GM21619 (cell line): ENCODE results near the gene ITGB3.

Experiments used
- ATAC-seq: cut with Tn5 transposase; IDR thresholded peaks from one replicate; pipeline ENCODE4 v1.9.1; 2021; ENCODE audit not compliant: unreplicated experiment

Gene ITGB3

GRCh38 chr17:47325176-47325575 lies 71.5 kb downstream of the ITGB3 start:
- no peak for ATAC-seq

GRCh38 chr17:47330548-47330947 lies 76.9 kb downstream of the ITGB3 start:
- no peak for ATAC-seq

- ATAC-seq = no peak
These were observed 78.7 kb downstream of the ITGB3 start for GRCh38 chr17:47332287-47332686.

DNA sequence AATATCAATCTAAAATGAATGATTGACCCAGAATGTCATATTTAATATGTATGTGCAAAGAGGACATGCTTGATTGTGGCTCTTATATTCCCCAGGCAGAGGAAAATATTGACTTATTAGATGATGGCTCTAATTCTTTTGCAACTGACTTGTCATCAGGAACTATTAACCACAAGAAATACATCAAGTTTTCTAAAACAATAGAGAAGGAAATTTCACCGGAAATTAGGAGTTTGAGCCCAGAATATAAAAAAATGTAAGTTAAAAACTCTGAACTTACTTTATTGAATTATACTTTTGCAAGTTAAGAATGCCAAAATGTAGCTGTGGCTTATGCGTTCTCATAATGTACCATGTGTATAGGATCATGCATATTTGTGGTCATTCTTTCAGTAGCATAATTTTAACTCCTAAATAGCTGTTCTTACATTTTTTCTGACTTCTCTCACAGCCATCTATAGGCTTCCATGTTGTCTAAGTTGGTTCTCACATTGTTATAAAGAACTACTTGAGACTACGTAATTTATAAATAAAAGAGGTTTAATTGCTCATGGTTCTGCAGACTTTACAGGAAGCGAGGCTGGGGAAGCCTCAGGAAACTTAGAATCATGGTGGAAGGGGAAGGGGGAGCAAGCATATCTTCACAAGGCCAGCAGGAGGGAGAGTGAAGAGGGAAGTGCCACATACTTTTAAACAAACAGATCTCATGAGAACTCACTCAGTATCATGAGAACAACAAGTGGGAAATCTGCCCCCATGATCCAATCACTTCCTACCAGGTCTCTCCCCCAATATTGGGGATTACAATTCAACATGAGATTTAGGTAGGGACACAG lies 81.7 kb downstream of the ITGB3 start:
- no peak for ATAC-seq

DNA sequence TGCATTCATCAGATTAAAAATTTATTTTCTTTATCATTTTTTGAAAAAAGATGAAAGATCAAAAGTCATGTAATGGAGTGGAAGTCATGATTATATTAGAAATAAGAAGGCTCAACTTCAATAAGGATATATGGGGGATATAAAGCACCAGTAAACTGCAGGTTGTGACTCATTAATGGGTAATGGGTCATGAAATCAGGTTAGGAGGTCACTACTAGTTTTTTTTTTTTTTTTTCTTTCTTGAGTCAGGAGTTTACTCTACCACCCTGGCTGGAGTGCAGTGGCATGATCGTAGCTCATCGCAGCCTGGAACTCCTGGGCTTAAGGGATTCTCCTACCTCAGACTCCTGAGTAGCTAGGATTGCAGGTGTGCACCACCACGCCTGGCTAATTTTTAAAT lies 84.4 kb downstream of the ITGB3 start:
- ATAC-seq = no peak

GRCh38 chr17:47352848-47353247 lies 99.2 kb downstream of the ITGB3 start:
- ATAC-seq = no peak

DNA sequence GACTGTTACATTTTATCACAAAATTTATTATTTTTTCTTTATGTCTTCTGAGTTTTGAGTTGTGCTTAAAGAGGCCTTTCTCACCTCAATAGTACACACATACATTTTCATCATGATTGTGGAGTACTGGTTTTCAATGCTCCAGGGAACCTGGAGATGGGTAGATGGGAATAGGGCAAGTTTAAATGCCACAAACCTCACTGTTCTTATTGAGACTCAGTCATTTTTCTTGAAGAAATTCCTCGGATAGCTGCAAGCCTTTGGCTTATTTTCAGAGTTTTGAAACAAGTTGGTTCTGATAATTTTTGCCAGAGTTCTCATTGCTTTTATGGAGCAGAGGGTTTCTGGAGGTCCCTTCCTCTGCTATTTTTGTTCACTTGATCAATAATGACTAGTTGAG lies 105.0 kb downstream of the ITGB3 start:
- ATAC-seq = no peak
